GM18517 (cell line): ENCODE results near the gene IL1RAPL1.

Source experiments
- ATAC-seq: cut with Tn5 transposase; IDR thresholded peaks from one replicate; pipeline ENCODE4 v1.9.1; 2021; ENCODE audit warnings: mild to moderate bottlenecking, moderate library complexity; ENCODE audit not compliant: unreplicated experiment

Gene IL1RAPL1

DNA sequence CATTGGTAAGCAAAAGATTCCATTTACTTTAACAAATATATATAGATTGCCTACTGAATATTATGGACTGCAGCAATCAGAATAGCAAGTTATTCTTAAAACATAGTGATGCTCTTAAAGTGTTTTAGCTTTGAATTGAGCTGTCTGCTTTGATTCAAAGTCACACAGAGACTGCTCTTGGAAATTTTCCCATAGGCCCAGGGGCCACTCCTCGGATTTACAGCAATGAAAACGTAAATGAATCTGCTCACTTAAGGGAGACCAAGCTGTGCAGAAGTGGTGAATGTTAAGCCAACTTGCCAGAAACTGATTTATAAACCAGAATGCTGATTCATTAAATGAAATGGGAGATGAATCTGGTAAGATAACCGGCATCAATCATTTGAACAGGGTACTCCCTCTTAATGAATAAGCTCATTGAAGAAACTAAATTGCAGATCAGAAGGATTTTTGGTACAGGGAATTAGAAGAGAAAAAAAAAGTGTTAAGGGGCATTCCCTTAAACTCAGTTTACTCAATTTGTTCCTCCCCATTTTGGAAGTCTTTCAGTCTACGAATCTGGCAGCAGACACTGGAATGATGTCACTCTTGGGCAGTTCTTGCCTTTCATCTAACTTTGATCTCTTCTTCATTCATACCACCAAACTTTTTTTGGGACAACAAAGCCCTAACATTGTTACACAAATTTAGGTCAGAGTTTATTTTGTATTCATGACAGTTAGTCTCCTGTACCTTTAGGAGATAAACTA lies 1264.8 kb downstream of the IL1RAPL1 start:
- no peak for ATAC-seq

- ATAC-seq: no peak
Observed at GRCh38 chrX:29852767-29853166, 1265.5 kb downstream of the IL1RAPL1 start.

DNA sequence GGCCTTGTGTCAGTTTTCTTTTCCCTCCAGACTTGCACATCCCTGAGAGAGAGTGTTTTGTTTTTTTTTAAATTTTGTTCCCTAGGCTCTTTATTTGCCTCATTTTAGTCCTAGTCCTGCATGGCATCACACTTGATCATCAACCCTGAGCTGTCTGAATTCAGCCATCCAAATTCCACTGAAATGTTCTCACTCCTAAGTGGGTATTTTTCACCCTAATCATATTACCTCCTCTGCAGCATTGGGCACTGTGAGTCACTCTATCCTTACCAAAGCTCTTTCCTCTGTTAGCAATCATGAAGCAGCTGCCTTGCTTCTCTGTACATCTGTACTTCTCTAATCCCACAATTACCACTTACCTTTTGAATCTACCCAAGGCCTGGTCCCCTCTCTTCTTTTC lies 1271.5 kb downstream of the IL1RAPL1 start:
- ATAC-seq: no peak

- ATAC-seq: no peak
Observed at GRCh38 chrX:29862126-29862677, 1275.0 kb downstream of the IL1RAPL1 start.

DNA sequence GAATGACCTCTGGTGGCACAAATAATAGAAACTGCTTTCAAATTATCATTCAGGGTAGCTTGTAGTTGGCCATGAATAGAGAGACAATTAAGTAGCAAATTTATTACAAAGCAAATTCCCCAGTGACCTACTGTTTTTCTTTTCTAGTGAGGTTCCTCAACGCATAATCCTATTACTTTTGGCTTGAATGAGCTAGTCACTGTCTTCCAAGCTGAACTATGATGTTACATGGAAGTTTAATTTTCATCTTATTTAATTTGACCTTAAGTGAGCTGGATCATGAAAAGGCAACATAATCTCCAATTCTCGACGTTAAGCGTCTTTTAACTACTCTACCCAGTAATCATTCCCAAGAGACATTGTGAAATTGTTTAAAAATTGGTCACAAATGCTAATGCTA lies 1280.7 kb downstream of the IL1RAPL1 start:
- ATAC-seq: no peak

- ATAC-seq: no peak
Observed at GRCh38 chrX:29869837-29870236, 1282.6 kb downstream of the IL1RAPL1 start.

DNA sequence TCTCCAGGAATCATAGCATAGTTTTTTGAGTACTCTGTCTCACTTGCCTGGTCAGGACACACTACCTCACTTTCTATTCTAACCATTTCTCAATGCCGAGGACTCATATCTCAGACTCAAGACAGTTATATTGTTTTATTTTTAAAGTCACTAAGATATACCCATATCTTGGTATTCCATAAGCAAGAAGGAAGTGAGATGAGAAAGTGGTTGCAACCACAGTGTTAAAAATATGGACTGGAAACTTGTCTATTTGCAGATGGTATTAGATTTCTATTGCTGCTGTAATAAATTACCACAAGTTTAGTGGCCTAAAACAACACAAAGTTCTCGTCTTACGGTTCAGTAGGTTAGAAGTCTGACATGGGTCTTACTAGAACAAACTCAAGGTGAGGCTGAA lies 1283.4 kb downstream of the IL1RAPL1 start:
- peak; percentile 75 for ATAC-seq

GRCh38 chrX:29872831-29873230 lies 1285.6 kb downstream of the IL1RAPL1 start:
- no peak for ATAC-seq

DNA sequence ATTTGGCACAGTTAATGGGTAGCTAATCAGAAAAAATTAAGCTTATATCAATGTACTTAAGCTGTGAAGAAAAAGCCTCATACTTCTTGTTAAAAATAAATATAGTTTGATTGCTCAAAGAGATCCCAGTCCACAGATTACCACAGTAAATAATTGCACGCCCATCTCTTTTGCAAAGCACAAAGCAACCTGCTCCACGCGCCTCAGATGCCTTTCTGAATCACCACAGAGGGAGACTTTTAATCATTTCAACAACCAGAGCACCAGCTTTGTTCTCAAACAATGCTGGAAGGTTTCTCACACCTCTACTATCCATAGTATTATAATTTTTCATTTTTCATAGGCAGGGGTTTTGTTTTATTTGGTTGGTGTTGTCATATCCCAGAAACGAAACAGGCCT lies 1289.5 kb downstream of the IL1RAPL1 start:
- ATAC-seq: no peak

- no peak for ATAC-seq
Observed at GRCh38 chrX:29880977-29881376, 1293.7 kb downstream of the IL1RAPL1 start.

DNA sequence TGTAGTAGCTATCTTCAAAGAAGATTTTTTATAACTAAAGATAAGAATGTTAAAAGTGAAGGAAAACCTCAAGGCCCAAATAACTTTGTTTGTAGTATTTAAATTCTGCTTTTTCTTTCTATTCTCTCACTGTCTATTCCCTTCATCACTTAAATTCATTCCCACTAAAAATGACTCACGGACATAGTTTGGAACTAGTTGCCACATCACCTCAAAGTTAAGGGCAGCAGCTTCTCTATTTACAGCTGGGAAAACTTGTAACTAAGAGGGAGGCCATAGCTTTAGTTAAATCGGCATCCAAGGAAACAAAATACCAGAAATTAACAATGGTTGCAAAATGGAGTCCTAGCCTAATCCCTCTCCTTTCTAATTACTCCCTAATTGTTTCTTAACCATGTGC lies 1302.8 kb downstream of the IL1RAPL1 start:
- ATAC-seq: no peak

GRCh38 chrX:29890646-29891200 lies 1303.5 kb downstream of the IL1RAPL1 start:
- ATAC-seq: no peak

GRCh38 chrX:29902004-29902403 lies 1314.8 kb downstream of the IL1RAPL1 start:
- no peak for ATAC-seq

DNA sequence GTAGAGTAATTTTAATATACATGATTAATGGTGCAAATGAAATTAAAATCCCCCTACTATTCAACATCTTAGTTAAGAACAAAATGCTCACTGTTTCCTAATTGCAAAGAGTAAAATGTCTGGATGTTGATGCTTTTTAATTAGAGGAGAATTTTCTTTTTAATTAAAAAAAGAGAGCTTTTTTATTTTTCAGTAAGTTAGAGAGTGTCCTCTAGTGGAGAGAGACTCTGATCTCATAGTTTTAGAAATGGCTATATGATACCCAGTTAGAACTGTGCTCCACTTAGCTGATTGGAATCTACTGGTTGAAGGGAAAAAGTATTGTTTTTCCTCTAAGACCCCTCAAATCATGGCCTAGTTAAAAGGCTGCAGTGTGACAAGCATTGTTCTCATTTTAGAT lies 1316.1 kb downstream of the IL1RAPL1 start:
- ATAC-seq: no peak

- ATAC-seq: peak; percentile 59
Observed at GRCh38 chrX:29911673-29912072, 1324.4 kb downstream of the IL1RAPL1 start.

- ATAC-seq: no peak
Observed at GRCh38 chrX:29913647-29914046, 1326.4 kb downstream of the IL1RAPL1 start.

- ATAC-seq: no peak
Observed at GRCh38 chrX:29922607-29923006, 1335.4 kb downstream of the IL1RAPL1 start.

- ATAC-seq: no peak
Observed at GRCh38 chrX:29926056-29926455, 1338.8 kb downstream of the IL1RAPL1 start.

DNA sequence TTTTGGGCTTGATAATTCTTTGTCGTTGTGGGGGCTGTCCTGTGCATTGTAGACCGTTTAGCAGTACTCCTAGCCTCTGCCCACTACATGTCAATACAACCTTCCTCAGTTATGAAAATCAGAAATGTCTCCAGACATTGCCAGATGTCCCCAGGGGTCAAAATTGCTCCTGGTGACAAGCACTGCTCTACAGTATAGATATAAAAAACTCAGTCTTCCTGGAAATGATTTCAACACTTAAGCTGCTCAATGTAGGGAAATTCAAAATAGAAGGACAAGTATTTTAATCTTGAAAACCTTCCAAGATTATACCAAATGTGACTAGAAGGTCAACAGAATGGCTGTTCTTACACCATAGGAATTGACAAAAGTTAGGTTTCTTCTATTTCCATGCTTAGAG lies 1339.4 kb downstream of the IL1RAPL1 start:
- ATAC-seq: no peak

DNA sequence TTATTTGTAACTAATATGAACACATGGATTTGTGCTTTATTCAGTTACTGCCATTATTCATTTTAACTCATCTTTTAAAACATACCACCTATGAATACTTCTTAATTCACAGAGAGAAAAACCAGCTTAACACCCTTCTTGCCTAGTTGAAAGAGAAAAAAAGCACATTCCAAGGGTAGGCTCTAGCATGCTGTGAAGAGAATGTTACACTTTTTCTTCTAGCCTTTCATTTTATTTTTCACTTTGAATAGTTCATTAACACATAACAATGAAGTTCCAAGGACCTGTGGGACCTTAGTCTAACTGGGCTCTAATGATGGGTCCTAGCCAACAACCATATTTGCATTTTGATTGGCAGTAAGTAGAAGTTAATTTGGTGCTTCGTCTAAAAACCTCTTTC lies 1348.2 kb downstream of the IL1RAPL1 start:
- ATAC-seq: no peak

DNA sequence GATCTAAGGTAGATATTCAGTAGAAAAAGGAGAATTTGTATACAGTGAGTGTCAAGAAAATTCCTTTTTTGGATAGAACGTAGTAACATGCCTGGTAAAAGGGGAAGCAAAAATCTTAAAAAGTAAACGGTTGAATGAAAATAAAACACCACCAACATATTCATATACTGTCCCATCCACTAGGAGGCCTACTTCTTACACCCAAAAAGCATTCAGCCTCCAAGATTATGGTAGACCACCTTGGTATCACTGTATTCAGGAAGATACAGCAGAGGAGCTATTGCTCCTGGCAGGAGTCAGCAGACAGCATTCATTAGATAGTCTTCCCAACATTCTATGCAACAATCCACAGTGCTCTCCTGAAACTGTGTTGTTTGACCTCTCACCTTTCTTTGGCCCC lies 1353.5 kb downstream of the IL1RAPL1 start:
- ATAC-seq: no peak

DNA sequence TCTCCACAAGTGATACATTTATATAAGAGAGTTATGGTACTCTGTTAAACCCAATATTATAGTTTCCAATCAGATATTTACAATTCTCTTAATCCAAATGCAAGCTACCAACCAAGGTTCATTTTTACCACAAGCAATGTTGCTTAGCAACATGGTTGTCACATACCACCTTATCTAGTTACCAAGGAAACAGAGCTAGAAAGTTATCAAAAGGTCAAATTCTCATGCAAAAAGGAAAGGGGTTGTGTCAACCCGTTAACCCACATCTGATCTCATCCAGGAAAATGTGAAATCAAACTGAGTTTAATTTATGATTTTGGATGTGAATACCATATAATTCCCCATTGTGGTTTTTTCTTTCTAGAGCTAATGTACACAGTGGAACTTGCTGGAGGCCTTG lies 1354.0 kb downstream of the IL1RAPL1 start:
- ATAC-seq: no peak

DNA sequence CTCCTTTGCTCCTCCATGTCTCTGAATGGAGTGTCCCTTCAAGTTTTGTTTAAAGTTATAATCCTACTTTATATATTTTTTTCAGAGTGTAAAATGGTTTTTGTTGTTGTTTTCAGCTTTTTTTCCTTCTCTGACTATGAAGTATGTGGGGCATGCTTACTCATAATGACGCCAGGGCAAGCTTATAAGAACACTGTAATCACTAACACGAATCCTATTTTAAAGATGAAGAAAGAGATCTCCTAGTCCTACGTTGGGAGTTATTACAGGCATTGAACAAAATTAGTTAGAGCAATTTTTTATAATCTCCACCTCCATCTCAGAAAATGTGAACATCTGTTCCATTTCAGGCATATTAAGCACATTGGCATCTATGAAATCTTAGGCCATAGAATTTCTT lies 1360.0 kb downstream of the IL1RAPL1 start:
- ATAC-seq: no peak
